OCI-LY7 (cell line): Measurements from ENCODE around the gene ORM2. TPM values are rescaled to one million over a fixed set of nuclear protein-coding genes. Genes with fewer than 3 reads are reported as not detected.
"Not testable (repeated sequence)": the region's sequence is repeated elsewhere in the genome, so short reads cannot be mapped to it uniquely, and the experiment has no call there.

Source experiments
- BruUV-seq: library from RNA; stranded (reverse); fragments of 400-500 nt; replicated peaks from 2 replicates; lab custom pipeline; 2021; lab: Mats Ljungman, UMichigan
- CTCF ChIA-PET: fragments of 300-600 bp; sonication (Branson Sonifier 250); formaldehyde crosslinking; loops from one replicate; lab custom pipeline; 2022; ENCODE audit warnings: antibody characterized with exemption; ENCODE audit not compliant: unreplicated experiment; lab: Charles Lee
- POLR2A ChIA-PET: fragments of 300-600 bp; sonication (Branson Sonifier 250); formaldehyde crosslinking; loops from one replicate; lab custom pipeline; 2022; ENCODE audit warnings: antibody characterized with exemption; lab: Charles Lee
- DNase-seq: peaks from one replicate; pipeline ENCODE4 v3.0.0-alpha.2; 2015; ENCODE audit warnings: low spot score
- H2AFZ ChIP-seq: fragments of 200-600 bp; sonication (generic), shearing (Covaris generic); 2 replicates; pipeline ENCODE4 v1.6.1; 2014; ENCODE audit warnings: mild to moderate bottlenecking, antibody characterized with exemption, low read length, moderate library complexity
- H3K27ac ChIP-seq: fragments of 200-600 bp; sonication (generic); 2 replicates; pipeline ENCODE4 v1.5.1; 2014; ENCODE audit warnings: mixed run types, low read depth, mild to moderate bottlenecking, moderate library complexity, low read length, inconsistent platforms; ENCODE audit not compliant: poor library complexity, severe bottlenecking
- H3K36me3 ChIP-seq: fragments of 200-600 bp; sonication (generic); 2 replicates; pipeline ENCODE4 v1.6.1; 2014; ENCODE audit warnings: mild to moderate bottlenecking, antibody characterized with exemption, low read length, moderate library complexity, mixed read lengths; ENCODE audit not compliant: insufficient read depth
- H3K4me1 ChIP-seq: fragments of 200-600 bp; sonication (generic); 2 replicates; pipeline ENCODE4 v1.5.1; 2014; ENCODE audit warnings: mild to moderate bottlenecking, low read length; ENCODE audit not compliant: insufficient read depth, poor library complexity, severe bottlenecking
- H3K4me2 ChIP-seq: fragments of 200-600 bp; sonication (generic); 2 replicates; pipeline ENCODE4 v1.6.1; 2014; ENCODE audit warnings: mild to moderate bottlenecking, low read length
- H3K4me3 ChIP-seq: fragments of 200-600 bp; sonication (generic); 2 replicates; pipeline ENCODE4 v1.5.1; 2014; ENCODE audit warnings: mild to moderate bottlenecking, low read depth, low read length; ENCODE audit not compliant: poor library complexity, severe bottlenecking
- H3K79me2 ChIP-seq: fragments of 200-600 bp; sonication (generic); 2 replicates; pipeline ENCODE4 v1.6.1; 2016; ENCODE audit warnings: low read depth, mild to moderate bottlenecking, low read length, moderate library complexity, mixed read lengths; ENCODE audit not compliant: insufficient read depth
- H3K9me2 ChIP-seq: fragments of 200-600 bp; sonication (generic); 2 replicates; pipeline ENCODE4 v1.6.1; 2016; ENCODE audit warnings: mild to moderate bottlenecking, low read length, mixed read lengths; ENCODE audit not compliant: insufficient read depth
- H3K9me3 ChIP-seq: fragments of 200-600 bp; sonication (generic); 2 replicates; pipeline ENCODE4 v1.6.1; 2014; ENCODE audit warnings: mild to moderate bottlenecking, mixed run types, low read length, mixed read lengths
- H4K20me1 ChIP-seq: fragments of 200-600 bp; sonication (generic); 2 replicates; pipeline ENCODE4 v1.6.1; 2014; ENCODE audit warnings: mild to moderate bottlenecking, antibody characterized with exemption, low read length, moderate library complexity, mixed read lengths; ENCODE audit not compliant: insufficient read depth
- CTCF ChIP-seq: fragments of 200-600 bp; sonication (generic); conservative IDR thresholded peaks from 2 replicates; pipeline ENCODE4 v1.5.1; 2014; ENCODE audit warnings: mild to moderate bottlenecking, antibody characterized with exemption, low read length, moderate library complexity, mixed read lengths
- EZH2phosphoT487 ChIP-seq: fragments of 200-600 bp; sonication (generic); IDR thresholded peaks from 2 replicates; pipeline ENCODE4 v1.6.1; 2018; ENCODE audit warnings: low read depth, borderline replicate concordance, mild to moderate bottlenecking, mixed run types, antibody characterized with exemption, low read length, moderate library complexity, mixed read lengths
- intact Hi-C: fragments of 100-400 bp; cut with micrococcal nuclease; formaldehyde crosslinking; loops from one replicate; pipeline ENCODE4 v1.10.0; 2022; ENCODE audit not compliant: unreplicated experiment
- total RNA-seq, 2 experiments: library from RNA; depleted of rRNA in 1 of 2; stranded (reverse); fragments of >200 nt in 1 of 2; shearing (Covaris generic) in 1 of 2; gene quantifications; 2 replicates each; pipeline ENCODE4 v1.2.3, GENCODE V29; 2014 to 2022

ORM2 gene
- total RNA-seq, 2 experiments from 2014 or later: not detected

DNA sequence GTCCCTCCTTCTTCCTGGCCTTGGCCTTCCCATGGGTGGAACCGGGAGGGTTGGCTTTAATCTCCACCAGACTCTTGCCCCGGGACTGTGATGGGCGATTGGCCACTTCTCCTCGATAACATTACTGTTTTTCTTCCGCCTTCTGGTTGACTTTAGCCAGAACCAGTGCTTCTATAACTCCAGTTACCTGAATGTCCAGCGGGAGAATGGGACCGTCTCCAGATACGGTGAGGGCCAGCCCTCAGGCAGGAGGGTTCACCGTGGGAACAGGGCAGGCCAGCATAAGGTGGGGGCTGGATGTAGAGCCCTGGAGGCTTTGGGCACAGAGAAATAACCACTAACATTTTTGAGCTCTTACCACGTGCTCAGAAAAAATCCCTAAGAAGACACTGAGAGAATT is 967 bp downstream of the ORM2 start:
- Histone ChIP-seq H3K27ac (no peak overlapping the region), H4K20me1 (no peaks in the 10 kb centered on the region), H2AFZ (no peak overlapping the region), H3K4me1 (no peaks in the 10 kb centered on the region), H3K9me2 (no peaks in the 10 kb centered on the region), H3K9me3 (no peaks in the 10 kb centered on the region), H3K36me3 (peaks cover 15% of the 10 kb centered on the region), H3K79me2 (no peaks in the 10 kb centered on the region), H3K4me3 (no peak overlapping the region), H3K4me2 (no peak overlapping the region)
- TF ChIP-seq EZH2phosphoT487 (no peak), CTCF (no peak)
- no TSS peak for BruUV-seq
- ChIA-PET POLR2A (no interaction called here), CTCF (no interaction called here)
- intact Hi-C loops: no loop called here
- no peak for DNase-seq

- CTCF ChIA-PET, H3K79me2 ChIP-seq, H3K9me2 ChIP-seq, H3K9me3 ChIP-seq, BruUV-seq, H3K27ac ChIP-seq, H3K4me3 ChIP-seq, H4K20me1 ChIP-seq, H3K4me2 ChIP-seq, intact Hi-C loops, POLR2A ChIA-PET, H3K4me1 ChIP-seq, H2AFZ ChIP-seq, DNase-seq: not testable (repeated sequence)
- peaks cover 24% of the 10 kb centered on the region for H3K36me3 ChIP-seq
Observed at GRCh38 chr9:114331229-114332195, 1.8 kb downstream of the ORM2 start.

DNA sequence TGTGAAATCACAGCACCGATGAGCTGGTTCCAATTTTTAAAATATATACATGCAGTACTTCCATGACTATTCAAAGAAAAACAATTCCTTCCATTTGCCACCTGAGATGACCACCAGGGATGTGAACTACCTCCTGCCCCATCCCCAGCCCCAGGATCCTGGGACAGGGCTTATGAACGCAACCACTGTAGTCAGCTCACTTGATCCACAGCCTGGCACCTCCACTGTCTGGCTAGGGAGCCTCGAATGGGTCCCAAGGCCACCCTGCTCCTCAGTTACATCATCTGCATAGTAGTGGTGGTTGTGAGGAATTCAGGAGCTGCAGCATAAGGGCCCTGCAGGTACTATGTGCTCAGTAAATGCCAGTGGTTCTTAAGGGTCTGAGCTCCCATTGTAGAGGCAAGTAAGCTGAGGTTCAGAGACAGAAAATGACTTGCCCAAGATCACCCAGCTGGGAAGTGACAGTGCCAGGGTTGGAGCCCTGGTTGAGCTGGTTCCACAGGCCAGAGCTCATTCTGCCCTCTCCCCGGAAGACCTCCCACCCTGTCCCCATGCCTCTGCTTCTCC is 2.9 kb downstream of the ORM2 start:
- H3K4me2 ChIP-seq, H3K4me1 ChIP-seq, H3K79me2 ChIP-seq, POLR2A ChIA-PET, H3K27ac ChIP-seq, intact Hi-C loops, H3K9me2 ChIP-seq, H3K9me3 ChIP-seq, H2AFZ ChIP-seq, H4K20me1 ChIP-seq, BruUV-seq, CTCF ChIA-PET, H3K4me3 ChIP-seq: not testable (repeated sequence)
- H3K36me3 ChIP-seq: peaks cover 34% of the 10 kb centered on the region
- peak; percentile 17 for DNase-seq

DNA sequence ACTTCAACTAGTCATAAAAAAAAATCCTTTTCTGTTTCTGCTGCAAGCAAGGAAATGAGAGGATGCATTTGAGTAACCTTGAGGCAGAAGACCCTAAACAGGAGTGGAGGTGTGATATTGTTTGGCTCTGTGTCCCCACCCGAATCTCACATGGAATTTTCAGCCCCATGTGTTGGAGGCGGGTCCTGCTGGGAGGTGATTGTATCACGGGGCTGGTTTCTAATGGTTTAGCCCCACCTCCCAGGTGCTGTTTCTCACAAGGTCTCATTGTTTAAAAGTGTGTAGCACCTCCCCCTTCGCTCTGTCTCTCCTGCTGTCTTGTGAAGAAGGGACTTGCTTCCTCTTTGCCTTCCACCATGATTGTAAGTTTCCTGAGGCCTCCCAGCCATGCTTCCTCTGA is 4.0 kb downstream of the ORM2 start:
- peaks cover 45% of the 10 kb centered on the region for H3K36me3 ChIP-seq
- H3K4me2 ChIP-seq, H3K4me3 ChIP-seq, DNase-seq, POLR2A ChIA-PET, H3K4me1 ChIP-seq, CTCF ChIA-PET, BruUV-seq, H4K20me1 ChIP-seq, H3K9me2 ChIP-seq, H2AFZ ChIP-seq, H3K27ac ChIP-seq, H3K9me3 ChIP-seq, H3K79me2 ChIP-seq, intact Hi-C loops: not testable (repeated sequence)
